SK-N-MC (cell line): Measurements from ENCODE around the gene OR6F1.
"Not testable (repeated sequence)": the region's sequence is repeated elsewhere in the genome, so short reads cannot be mapped to it uniquely, and the experiment has no call there.

Experiments
- DNase-seq: peaks from one replicate; pipeline ENCODE4 v3.0.0-alpha.2; 2011; ENCODE audit warnings: low read depth, low spot score
- H3K27ac ChIP-seq: fragments of 200-600 bp; sonication (generic); 2 replicates; pipeline ENCODE4 v1.5.1; 2016; ENCODE audit warnings: mixed run types
- H3K36me3 ChIP-seq: fragments of 200-600 bp; sonication (generic); 2 replicates; pipeline ENCODE4 v1.6.1; 2017; ENCODE audit warnings: antibody characterized with exemption, low read length, mixed read lengths; ENCODE audit not compliant: insufficient read depth
- H3K4me3 ChIP-seq: fragments of 200-600 bp; sonication (generic); 2 replicates; pipeline ENCODE4 v1.5.1; 2016
- H3K9ac ChIP-seq: fragments of 200-600 bp; sonication (generic); 2 replicates; pipeline ENCODE4 v1.8.0; 2017; ENCODE audit warnings: mixed run types, mixed read lengths; ENCODE audit not compliant: insufficient read length
- H3K9me3 ChIP-seq: fragments of 200-600 bp; sonication (generic); 2 replicates; pipeline ENCODE4 v1.6.1; 2017; ENCODE audit warnings: low read depth, mild to moderate bottlenecking, antibody characterized with exemption, low read length, moderate library complexity, mixed read lengths
- EZH2 ChIP-seq: fragments of 200-600 bp; sonication (generic); IDR thresholded peaks from one replicate; pipeline ENCODE4 v1.6.1; 2017; ENCODE audit warnings: antibody characterized with exemption
- FOXP2 ChIP-seq: optimal IDR thresholded peaks from 2 replicates; pipeline ENCODE3; 2011; ENCODE audit warnings: mild to moderate bottlenecking, moderate library complexity; ENCODE audit not compliant: insufficient read depth; ENCODE audit errors: extremely low read length, control extremely low read depth
- POLR2AphosphoS5 ChIP-seq: IDR thresholded peaks from 2 replicates; pipeline ENCODE4 v1.6.1; 2012; ENCODE audit warnings: mild to moderate bottlenecking, low read depth, low read length, borderline replicate concordance

Gene OR6F1

DNA sequence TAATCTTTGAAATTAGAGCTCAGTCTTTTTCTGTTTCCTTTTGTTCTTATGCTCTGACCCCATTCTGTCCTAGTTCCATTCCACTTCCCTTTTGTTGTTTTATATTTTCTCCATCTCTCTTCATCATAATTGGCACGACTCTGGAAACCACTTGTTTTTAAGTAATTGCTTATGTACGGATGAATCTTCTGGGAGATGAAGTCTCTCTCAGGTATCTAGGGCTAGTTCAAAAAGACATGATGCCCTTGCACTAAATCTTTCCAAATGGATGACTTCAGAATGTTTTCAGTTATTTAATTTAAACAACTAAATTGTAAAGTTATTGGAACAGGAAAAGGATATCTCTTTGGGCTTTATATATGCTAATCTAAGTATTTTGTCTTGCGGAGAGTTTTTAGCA, at the start of gene OR6F1:
TSS of gene OR6F1 (minus strand) at position 101 of the 400 bp plus-strand sequence. CDS start 3,891 bp downstream, outside the sequence.
- H3K36me3 ChIP-seq = no peaks in the 10 kb centered on the region
- H3K9me3 ChIP-seq = no peaks in the 10 kb centered on the region
- no peak within 1 kb of the TSS for H3K4me3 ChIP-seq
- no peak for TF ChIP-seq EZH2
- TF ChIP-seq FOXP2 = no peak
- no peak for TF ChIP-seq POLR2AphosphoS5
- DNase-seq = no peak
- H3K27ac ChIP-seq = no peak within 1 kb of the TSS
- no peak within 1 kb of the TSS for H3K9ac ChIP-seq

DNA sequence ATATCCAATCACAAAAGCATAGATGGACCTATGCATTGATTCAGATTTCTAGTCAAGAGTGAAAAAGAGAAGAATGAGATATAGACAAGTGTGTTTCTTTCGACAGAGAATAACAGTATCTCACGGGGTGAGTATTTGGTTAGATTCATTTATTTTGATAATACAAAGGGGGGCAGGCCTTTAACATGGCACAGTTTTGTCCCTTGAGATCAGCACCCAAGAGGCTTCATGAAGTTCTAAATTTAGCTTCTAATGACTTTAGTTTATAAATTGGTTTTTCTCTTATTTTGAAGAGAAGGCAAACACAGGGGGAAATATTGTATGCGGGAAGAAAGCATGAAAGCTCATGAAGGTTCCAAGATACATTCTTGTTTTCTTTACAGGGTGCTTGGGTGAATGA, 44.0 kb upstream of the OR6F1 start, which contains the start of gene OR1C1:
TSS of gene OR1C1 (minus strand) at position 101 of the 400 bp plus-strand sequence. CDS start 2,150 bp downstream, outside the sequence.
- TF ChIP-seq POLR2AphosphoS5 = no peak
- no peak for TF ChIP-seq EZH2
- TF ChIP-seq FOXP2 = no peak
- Histone ChIP-seq H3K27ac (no peak within 1 kb of the TSS), H3K9ac (no peak within 1 kb of the TSS), H3K36me3 (no peaks in the 10 kb centered on the region), H3K9me3 (no peaks in the 10 kb centered on the region), H3K4me3 (no peak within 1 kb of the TSS)
- no peak for DNase-seq

DNA sequence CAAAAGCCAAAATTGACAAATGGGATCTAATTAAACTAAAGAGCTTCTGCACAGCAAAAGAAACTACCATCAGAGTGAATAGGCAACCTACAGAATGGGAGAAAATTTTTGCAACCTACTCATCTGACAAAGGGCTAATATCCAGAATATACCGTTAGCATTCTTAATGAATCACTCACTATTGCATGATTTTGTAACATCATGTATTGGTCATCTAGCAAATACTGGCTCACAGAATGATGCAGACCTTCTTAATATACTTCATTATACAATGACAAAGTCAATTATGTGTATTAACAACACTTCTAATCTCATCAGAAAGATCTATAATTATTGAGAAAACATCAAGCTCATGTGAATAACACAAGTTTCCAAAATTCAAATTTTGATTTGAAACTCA, 37.9 kb upstream of the OR6F1 start:
- H3K9me3 ChIP-seq, H3K27ac ChIP-seq, DNase-seq, H3K4me3 ChIP-seq, H3K9ac ChIP-seq, H3K36me3 ChIP-seq: not testable (repeated sequence)

DNA sequence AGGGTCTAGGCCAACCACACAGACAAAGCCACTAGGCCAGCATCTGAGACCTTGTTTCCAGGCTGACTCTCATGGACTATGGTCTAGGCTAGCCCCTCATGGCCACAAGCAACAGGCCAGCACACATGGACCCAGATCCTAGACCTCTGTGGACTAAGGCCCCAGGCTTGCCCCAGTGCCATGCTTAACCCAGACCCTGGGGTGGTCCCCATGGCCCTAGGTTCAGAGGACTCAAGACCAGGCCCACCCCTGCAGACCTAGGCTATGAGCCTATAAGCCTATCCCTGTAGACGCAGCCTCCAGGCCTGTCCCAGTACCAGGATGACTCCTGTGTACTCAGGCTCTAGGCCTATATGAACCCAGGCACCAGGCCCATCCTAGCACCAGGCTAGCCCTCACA, 33.4 kb upstream of the OR6F1 start:
- H3K4me3 ChIP-seq = no peak overlapping the region
- H3K9me3 ChIP-seq = no peaks in the 10 kb centered on the region
- H3K27ac ChIP-seq = no peak overlapping the region
- DNase-seq = no peak
- no peak for TF ChIP-seq EZH2
- no peak for TF ChIP-seq FOXP2
- no peak for TF ChIP-seq POLR2AphosphoS5
- H3K36me3 ChIP-seq = no peaks in the 10 kb centered on the region
- no peak overlapping the region for H3K9ac ChIP-seq

DNA sequence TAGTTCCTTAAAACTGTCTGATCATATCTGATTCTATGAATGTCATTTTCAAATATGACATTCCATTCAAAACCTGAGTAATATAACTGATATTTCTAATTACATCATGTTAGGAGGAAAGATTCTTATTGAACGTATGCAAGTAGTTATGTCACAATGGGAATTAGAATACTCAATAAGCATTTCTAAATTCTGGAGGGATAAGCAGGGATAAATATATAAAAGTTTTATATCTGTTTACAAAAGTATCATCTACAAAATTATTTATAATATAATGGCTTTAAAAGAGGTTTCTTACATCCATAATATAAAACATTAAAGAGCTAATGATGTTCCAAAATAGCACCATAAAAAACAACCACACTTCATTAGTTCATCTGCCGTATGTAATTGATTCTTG, 31.6 kb upstream of the OR6F1 start, which contains the start of gene OR14A2:
TSS of gene OR14A2 (minus strand) at position 101 of the 400 bp plus-strand sequence.
- no peaks in the 10 kb centered on the region for H3K36me3 ChIP-seq
- no peak within 1 kb of the TSS for H3K9ac ChIP-seq
- H3K27ac ChIP-seq = no peak within 1 kb of the TSS
- H3K4me3 ChIP-seq = no peak within 1 kb of the TSS
- no peak for TF ChIP-seq POLR2AphosphoS5
- no peak for TF ChIP-seq FOXP2
- no peak for TF ChIP-seq EZH2
- H3K9me3 ChIP-seq = no peaks in the 10 kb centered on the region
- no peak for DNase-seq

DNA sequence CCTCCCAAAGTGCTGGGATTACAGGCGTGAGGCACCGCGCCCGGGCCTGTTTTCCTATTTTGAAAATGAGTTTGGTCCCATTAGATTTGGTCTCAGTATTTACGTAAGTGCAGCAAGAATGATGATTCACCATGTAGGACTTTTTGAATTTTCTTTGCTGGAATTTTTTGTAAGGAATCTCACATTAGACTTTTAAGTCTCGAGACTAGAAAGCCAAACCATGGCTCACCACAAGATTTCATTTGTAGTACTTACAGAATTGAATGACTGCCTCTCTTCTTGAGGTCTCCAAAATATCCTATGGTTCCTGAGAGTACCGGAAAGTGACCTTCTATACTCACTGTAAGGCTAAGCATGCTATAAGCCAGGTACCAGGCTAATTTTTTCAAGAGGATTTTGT, 31.2 kb upstream of the OR6F1 start:
- Histone ChIP-seq H3K9me3 (no peaks in the 10 kb centered on the region), H3K27ac (no peak overlapping the region), H3K9ac (no peak overlapping the region), H3K36me3 (no peaks in the 10 kb centered on the region), H3K4me3 (no peak overlapping the region)
- TF ChIP-seq FOXP2 (no peak), EZH2 (no peak), POLR2AphosphoS5 (no peak)
- DNase-seq = no peak

DNA sequence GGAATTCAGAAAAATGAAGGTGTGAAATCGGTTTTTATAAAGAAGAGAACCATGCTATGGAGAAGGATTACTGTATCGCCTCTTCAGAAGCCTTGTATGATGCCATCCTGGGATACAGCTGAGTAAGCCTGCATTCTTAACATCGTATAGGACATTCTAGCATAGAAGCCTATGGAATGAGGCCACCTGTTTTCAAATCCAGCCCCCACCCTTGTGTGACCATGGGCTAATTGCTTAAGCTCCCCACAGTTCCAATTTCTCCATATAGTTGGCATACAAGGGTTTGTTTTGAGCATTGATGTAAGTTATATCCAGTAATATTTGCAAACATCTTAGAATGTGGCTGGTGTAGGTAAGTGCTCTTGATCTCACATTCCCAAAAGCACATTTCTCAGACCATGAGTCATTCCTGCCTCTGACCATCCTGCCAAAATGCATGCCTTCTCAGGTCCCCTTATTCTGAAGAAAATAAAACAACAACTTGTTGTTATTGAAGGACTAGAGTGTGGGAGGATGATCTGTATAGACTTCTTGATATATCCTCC, 30.0 kb upstream of the OR6F1 start:
- Histone ChIP-seq H3K36me3 (no peaks in the 10 kb centered on the region), H3K9ac (no peak overlapping the region), H3K9me3 (no peaks in the 10 kb centered on the region), H3K4me3 (no peak overlapping the region), H3K27ac (no peak overlapping the region)
- no peak for TF ChIP-seq FOXP2
- TF ChIP-seq EZH2 = no peak
- no peak for TF ChIP-seq POLR2AphosphoS5
- DNase-seq = no peak

DNA sequence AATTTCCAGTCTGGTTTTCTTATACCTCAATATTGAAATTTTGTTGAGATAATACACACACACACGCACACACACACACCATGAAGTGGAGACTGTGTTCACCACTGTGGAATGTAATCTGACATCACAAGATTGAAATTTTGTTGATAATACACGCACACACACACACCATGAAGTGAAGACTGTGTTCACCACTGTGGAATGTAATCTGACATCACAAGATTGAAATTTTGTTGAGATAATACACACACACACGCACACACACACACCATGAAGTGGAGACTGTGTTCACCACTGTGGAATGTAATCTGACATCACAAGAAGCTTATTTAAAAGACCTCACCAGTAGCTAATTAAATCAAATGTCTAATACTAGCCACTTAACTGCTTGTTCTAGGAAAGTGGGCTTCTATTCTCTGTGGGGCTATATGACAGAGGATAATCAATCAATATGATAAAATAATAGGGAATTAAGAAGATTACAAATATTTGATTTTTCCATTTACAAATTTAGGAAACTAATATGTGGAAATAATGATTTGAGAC, 25.8 kb upstream of the OR6F1 start:
- DNase-seq, H3K36me3 ChIP-seq, H3K9me3 ChIP-seq, H3K9ac ChIP-seq, H3K27ac ChIP-seq, H3K4me3 ChIP-seq: not testable (repeated sequence)

DNA sequence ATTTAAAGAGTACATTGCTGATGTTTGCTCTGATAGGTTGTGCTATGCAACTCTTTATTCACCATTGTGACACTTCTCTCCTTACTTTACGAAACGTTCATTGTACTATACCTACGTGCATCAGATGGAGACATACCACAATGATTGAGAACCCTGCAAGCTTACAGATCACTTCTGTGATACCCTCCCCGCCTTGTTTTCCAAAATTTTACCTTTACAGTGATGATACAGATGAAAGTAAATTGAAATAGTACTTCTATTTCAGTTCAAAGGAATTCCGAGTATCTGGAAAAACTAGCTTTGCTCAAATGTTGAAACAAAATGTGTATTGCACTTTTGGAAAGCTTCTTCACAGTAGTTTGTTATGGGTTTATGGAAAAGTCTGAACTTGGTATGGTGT, 25.3 kb upstream of the OR6F1 start:
- DNase-seq = no peak
- TF ChIP-seq EZH2 (no peak), POLR2AphosphoS5 (no peak), FOXP2 (no peak)
- Histone ChIP-seq H3K36me3 (no peaks in the 10 kb centered on the region), H3K9me3 (no peaks in the 10 kb centered on the region), H3K27ac (no peak overlapping the region), H3K9ac (no peak overlapping the region), H3K4me3 (no peak overlapping the region)
